Prostate gland (tissue), 2 donors: ENCODE data around the gene SORBS1. TPM values are rescaled to one million over a fixed set of nuclear protein-coding genes. Genes with fewer than 3 reads are reported as not detected.

Source experiments
- DNase-seq: peaks from one replicate; pipeline ENCODE4 v3.0.0-alpha.2; 2019; ENCODE audit warnings: low spot score
- H3K27ac ChIP-seq, 2 donors: fragments of 200-600 bp; sonication (generic); 2 replicates each; pipeline ENCODE4 v1.5.1; 2017 to 2019
- H3K27me3 ChIP-seq: fragments of 200-600 bp; sonication (generic); replicated peaks from 2 replicates; pipeline ENCODE4 v1.5.1; 2019; ENCODE audit not compliant: insufficient read depth
- H3K36me3 ChIP-seq, 2 donors: fragments of 200-600 bp; sonication (generic); 1 replicate in 1 of 2; 2 replicates in 1 of 2; pipeline versions ENCODE4 v1.5.1 to v1.8.1; 2017 to 2019
- H3K4me1 ChIP-seq: fragments of 200-600 bp; sonication (generic); replicated peaks from 2 replicates; pipeline ENCODE4 v1.5.1; 2019
- H3K4me3 ChIP-seq, 2 donors: fragments of 200-600 bp; sonication (generic); 2 replicates each; pipeline ENCODE4 v1.5.1; 2017 to 2019
- H3K9me3 ChIP-seq: fragments of 200-600 bp; sonication (generic); 2 replicates; pipeline ENCODE4 v1.5.1; 2017
- CTCF ChIP-seq, 4 experiments: fragments of 200-600 bp in 2 of 4; fragments of 450-650 bp in 2 of 4; sonication (generic) in 2 of 4; IDR thresholded peaks; 1 replicate in 3 of 4; 2 replicates in 1 of 4; pipeline ENCODE4 v1.5.1; 2016 to 2019; ENCODE audit warnings: antibody characterized with exemption in 4 of 4, mild to moderate bottlenecking in 2 of 4, moderate library complexity in 2 of 4
- POLR2A ChIP-seq: fragments of 450-650 bp; IDR thresholded peaks from one replicate; pipeline ENCODE4 v1.6.1; 2016; ENCODE audit warnings: antibody characterized with exemption, mild to moderate bottlenecking
- POLR2AphosphoS5 ChIP-seq: sonication (generic); formaldehyde crosslinking; IDR thresholded peaks from one replicate; pipeline ENCODE4 v1.6.1; 2017; ENCODE audit warnings: antibody characterized with exemption
- WGBS: methylation state at CpG from one replicate; pipeline ENCODE4 v1.1.5; 2018; 5-methylcytosine and 5-hydroxymethylcytosine counted together
- intact Hi-C: fragments of 100-400 bp; cut with DNase I; formaldehyde crosslinking; loops from one replicate; pipeline ENCODE4 v1.14.2; 2022
- total RNA-seq, 2 donors: library from RNA; depleted of rRNA; stranded (reverse); fragments of >200 nt; gene quantifications; one replicate each; pipeline ENCODE4 v1.1.0, GENCODE V29; 2016

The SORBS1 gene
- total RNA-seq, 2 donors from 2014 or later = 84.6 to 189 TPM

- Histone ChIP-seq H3K4me1 (no peaks in the 10 kb centered on the region), H3K27me3 (no peaks in the 10 kb centered on the region), H3K9me3 (no peaks in the 10 kb centered on the region), H3K36me3 (no peaks in the 10 kb centered on the region), H3K4me3 (no peak overlapping the region), H3K27ac (peak overlapping the region in 1 of 2 donors; percentile 78)
- intact Hi-C loops = no loop called here
- no peak for TF ChIP-seq POLR2AphosphoS5
- TF ChIP-seq POLR2A = no peak
- DNase-seq = no peak
- WGBS = 65% methylated on average over 1 of the region's 1 CpG
These were observed 272.9 kb downstream of the SORBS1 start for GRCh38 chr10:95288303-95288702.

- intact Hi-C loops = no loop called here
- no peaks in the 10 kb centered on the region for H3K4me1 ChIP-seq
- H3K27ac ChIP-seq = no peak overlapping the region
- H3K36me3 ChIP-seq = no peaks in the 10 kb centered on the region
- TF ChIP-seq POLR2A (no peak), CTCF (IDR thresholded peaks at IDR 0.05) (no peak), POLR2AphosphoS5 (no peak)
- no peak overlapping the region for H3K4me3 ChIP-seq
- H3K27me3 ChIP-seq = no peaks in the 10 kb centered on the region
- no peaks in the 10 kb centered on the region for H3K9me3 ChIP-seq
- WGBS = 74% methylated on average over 3 of the region's 3 CpGs
- no peak for DNase-seq
These were observed 273.9 kb downstream of the SORBS1 start for GRCh38 chr10:95287281-95287680.

DNA sequence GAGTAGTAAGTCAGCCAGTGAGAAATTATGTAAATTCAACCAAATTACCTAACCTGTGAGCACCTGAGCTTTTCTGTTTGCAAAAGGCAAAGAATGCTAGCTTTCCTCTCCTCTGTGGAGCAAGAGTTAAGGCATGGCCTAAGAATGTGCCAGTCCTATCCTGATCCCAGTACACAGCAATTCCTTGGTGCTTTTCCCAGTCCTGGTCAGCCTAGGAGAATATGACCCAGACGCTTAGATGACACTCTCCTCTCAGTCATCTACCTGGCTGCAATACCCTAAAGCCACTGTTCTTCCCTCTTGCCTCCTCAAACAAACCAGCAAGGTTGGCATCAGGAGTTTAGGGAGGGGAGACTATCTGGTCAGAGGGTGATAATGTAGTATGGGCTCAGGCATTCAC, 274.5 kb downstream of the SORBS1 start:
- no peaks in the 10 kb centered on the region for H3K36me3 ChIP-seq
- no peak overlapping the region for H3K4me3 ChIP-seq
- TF ChIP-seq POLR2A (no peak), POLR2AphosphoS5 (no peak), CTCF (IDR thresholded peaks at IDR 0.05) (no peak)
- H3K9me3 ChIP-seq = no peaks in the 10 kb centered on the region
- intact Hi-C loops = no loop called here
- no peak overlapping the region for H3K27ac ChIP-seq
- H3K27me3 ChIP-seq = no peaks in the 10 kb centered on the region
- DNase-seq = no peak
- 87% methylated on average over 1 of the region's 1 CpG for WGBS
- H3K4me1 ChIP-seq = no peaks in the 10 kb centered on the region

DNA sequence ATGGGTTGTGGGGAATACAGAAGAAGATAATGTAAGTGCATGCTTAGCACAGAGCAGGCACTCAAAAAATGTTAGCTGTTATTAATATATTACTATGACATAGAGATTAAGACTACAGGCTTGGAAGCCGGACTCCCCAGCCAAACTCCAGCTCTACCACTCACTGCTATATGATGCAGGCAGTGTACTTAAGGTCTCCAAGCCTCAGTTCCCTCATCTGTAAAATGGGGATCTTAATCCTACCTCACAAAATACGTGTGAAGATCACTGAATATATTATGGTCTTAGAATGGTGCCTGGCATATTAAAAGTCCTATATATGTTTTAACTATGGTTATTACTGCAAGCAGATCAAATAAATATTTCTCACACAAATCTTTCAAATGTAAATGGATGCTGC, 275.6 kb downstream of the SORBS1 start:
- Histone ChIP-seq H3K9me3 (no peaks in the 10 kb centered on the region), H3K36me3 (no peaks in the 10 kb centered on the region), H3K27ac (no peak overlapping the region), H3K4me1 (no peaks in the 10 kb centered on the region), H3K27me3 (no peaks in the 10 kb centered on the region), H3K4me3 (no peak overlapping the region)
- 83% methylated on average over 2 of the region's 2 CpGs for WGBS
- TF ChIP-seq CTCF (IDR thresholded peaks at IDR 0.05) (no peak), POLR2AphosphoS5 (no peak), POLR2A (no peak)
- no peak for DNase-seq
- intact Hi-C loops = no loop called here

DNA sequence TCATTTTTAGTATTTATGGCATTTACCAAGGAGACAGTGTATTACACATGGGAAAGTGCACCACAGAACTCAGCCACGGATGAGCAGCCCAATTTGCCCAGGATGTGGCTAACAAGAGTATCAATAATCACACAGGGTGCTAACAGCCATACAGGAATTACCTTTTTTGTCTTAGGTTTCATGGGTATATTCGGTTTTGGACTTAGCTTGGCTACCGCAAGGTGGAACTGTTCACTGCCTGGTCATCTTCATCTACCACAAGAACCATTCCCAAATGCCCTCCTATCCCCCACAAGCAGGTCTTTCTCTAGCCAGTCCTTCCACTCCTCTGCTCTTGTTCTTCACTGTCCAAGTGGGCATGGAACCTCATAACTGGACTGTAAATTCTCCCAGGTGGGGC, 276.4 kb downstream of the SORBS1 start:
- no peaks in the 10 kb centered on the region for H3K9me3 ChIP-seq
- TF ChIP-seq POLR2A = no peak
- TF ChIP-seq POLR2AphosphoS5 = no peak
- TF ChIP-seq CTCF (IDR thresholded peaks at IDR 0.05) = no peak
- 79% methylated on average over 3 of the region's 3 CpGs for WGBS
- no peaks in the 10 kb centered on the region for H3K36me3 ChIP-seq
- H3K27ac ChIP-seq = no peak overlapping the region
- H3K4me3 ChIP-seq = no peak overlapping the region
- no peaks in the 10 kb centered on the region for H3K27me3 ChIP-seq
- no peaks in the 10 kb centered on the region for H3K4me1 ChIP-seq
- no peak for DNase-seq
- intact Hi-C loops = no loop called here
